ENCODE measurements around the gene RNU5D-1. TPM values are rescaled to one million over a fixed set of nuclear protein-coding genes. Genes with fewer than 3 reads are reported as not detected.
A peak's percentile ranks its signal among the peaks of the same experiment; 100 is the strongest.

The RNU5D-1 gene
- total and polyA plus RNA-seq, 12 donors: not detected

DNA sequence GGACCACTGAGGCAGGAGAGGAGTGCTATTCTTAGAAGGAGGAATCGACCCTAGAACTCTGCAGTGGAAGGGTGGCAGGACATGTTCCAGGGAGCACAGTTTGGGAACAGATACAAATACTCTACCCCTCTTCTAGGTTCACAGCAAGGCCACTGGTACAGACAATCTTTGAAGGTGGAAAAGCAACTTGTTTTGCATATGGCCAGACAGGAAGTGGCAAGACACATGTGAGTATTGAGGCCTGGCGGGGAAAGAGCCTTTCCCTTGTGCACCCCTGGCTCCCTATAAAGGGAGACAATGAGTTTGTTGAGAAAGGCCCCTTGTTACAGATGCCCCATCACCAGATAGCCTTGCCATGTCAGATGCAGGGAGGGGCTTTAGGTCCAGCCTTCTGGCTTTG, 26.4 kb upstream of the RNU5D-1 start:
- intact Hi-C loops (cut with DNase I): no loop called here
- TF ChIP-seq, protein P1, sequence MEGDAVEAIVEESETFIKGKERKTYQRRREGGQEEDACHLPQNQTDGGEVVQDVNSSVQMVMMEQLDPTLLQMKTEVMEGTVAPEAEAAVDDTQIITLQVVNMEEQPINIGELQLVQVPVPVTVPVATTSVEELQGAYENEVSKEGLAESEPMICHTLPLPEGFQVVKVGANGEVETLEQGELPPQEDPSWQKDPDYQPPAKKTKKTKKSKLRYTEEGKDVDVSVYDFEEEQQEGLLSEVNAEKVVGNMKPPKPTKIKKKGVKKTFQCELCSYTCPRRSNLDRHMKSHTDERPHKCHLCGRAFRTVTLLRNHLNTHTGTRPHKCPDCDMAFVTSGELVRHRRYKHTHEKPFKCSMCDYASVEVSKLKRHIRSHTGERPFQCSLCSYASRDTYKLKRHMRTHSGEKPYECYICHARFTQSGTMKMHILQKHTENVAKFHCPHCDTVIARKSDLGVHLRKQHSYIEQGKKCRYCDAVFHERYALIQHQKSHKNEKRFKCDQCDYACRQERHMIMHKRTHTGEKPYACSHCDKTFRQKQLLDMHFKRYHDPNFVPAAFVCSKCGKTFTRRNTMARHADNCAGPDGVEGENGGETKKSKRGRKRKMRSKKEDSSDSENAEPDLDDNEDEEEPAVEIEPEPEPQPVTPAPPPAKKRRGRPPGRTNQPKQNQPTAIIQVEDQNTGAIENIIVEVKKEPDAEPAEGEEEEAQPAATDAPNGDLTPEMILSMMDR (IDR thresholded peaks at IDR 0.05): no peak
- Histone ChIP-seq H3K4me3 (no peak overlapping the region), H3K36me3 (peaks cover 0 to 100% (median 0%) of the 10 kb centered on the region in 9 donors), H3K27ac (no peak overlapping the region), H3K4me1 (peaks cover 0 to 4% (median 0%) of the 10 kb centered on the region in 9 donors), H3K27me3 (no peaks in the 10 kb centered on the region), H3K9me3 (no peaks in the 10 kb centered on the region)
- ATAC-seq (no peak), DNase-seq (no peak)
- WGBS, 2 donors: 94 to 98% methylated on average over 2 of the region's 2 CpGs

DNA sequence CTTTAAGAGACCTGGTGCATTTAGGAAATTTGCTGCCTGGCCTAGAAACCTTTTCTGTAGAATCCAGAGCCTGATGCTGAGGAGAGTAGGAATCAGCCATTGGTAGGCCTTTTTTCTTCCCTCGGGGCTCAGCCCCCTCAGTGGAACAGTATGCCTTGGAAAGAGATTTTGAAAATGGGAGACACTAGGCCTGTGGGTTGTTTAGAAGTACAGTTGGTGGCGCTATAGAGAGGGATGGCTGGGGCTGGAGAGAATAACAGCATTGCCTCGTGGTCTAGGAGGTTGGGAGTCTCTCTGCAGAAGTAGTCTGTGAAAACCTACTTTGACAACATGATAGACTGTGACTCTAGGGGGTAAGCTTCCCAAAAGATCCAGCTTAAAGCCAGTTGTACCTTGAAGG, 16.9 kb upstream of the RNU5D-1 start:
- H3K4me3 ChIP-seq: no peak overlapping the region
- 89 to 96% methylated on average over 3 of the region's 3 CpGs for WGBS, 2 donors

DNA sequence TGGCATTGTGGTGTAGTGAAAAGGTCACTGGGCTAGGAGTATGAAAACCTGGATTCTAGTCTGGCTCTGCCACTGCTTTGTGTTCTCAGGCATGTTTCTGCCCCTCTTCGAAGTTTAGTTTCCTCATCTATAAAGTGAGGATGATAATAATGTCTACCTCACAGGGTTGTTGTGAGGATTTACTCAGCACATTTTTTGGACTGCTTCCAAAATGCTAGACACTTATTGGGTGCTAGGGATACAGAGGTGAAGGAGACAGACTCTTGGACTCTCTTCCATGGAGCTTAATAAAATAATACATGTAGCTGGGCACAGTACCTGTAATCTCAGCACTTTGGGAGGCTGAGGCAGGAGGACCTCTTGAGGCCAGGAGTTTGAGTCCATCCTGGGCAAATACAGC, 12.2 kb upstream of the RNU5D-1 start:
- Histone ChIP-seq H3K27ac (no peak overlapping the region), H3K9me3 (no peaks in the 10 kb centered on the region), H3K36me3 (peaks cover 0 to 42% (median 0%) of the 10 kb centered on the region in 9 donors), H3K27me3 (no peaks in the 10 kb centered on the region), H3K4me1 (peaks cover 0 to 11% (median 8%) of the 10 kb centered on the region in 9 donors), H3K4me3 (no peak overlapping the region)
- TF ChIP-seq, protein P1 (IDR thresholded peaks at IDR 0.05): no peak
- WGBS, 2 donors: 90 to 96% methylated on average over 1 of the region's 1 CpG
- ATAC-seq (no peak), DNase-seq (no peak)
- intact Hi-C loops (cut with DNase I): no loop called here

More for the DNA sequence above, 16.9 kb upstream of the RNU5D-1 start:
- no peak for ATAC-seq
- H3K27me3 ChIP-seq: no peaks in the 10 kb centered on the region
- DNase-seq: no peak
- TF ChIP-seq, protein P1 (IDR thresholded peaks at IDR 0.05): no peak
- intact Hi-C loops (cut with DNase I): no loop called here
- no peaks in the 10 kb centered on the region for H3K9me3 ChIP-seq
- peaks cover 0 to 69% (median 0%) of the 10 kb centered on the region in 9 donors for H3K36me3 ChIP-seq
- no peaks in the 10 kb centered on the region for H3K4me1 ChIP-seq
- H3K27ac ChIP-seq: no peak overlapping the region

DNA sequence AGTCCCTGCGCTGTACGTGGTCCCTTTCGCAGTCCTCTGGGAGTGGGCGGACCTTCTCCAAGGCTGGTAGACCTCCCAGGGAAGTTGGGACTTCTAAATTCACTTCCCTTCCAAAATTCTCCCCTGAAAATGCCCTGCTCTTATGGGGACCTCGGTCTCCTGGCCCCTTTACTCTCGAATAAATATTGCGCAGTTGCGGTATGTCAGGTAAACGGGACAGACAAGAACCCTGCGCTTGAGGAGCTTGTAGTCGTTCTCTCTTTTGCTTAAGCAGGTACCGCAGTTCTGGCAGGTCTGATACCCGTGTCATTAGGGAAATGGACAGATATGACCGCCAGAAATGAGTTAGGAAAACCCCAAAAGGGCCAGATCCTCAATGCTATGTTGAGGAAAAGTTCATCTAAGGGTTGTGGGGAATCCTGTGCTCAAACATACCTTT, 9.2 kb upstream of the RNU5D-1 start:
- 2 to 5% methylated on average over 14 of the region's 14 CpGs for WGBS, 2 donors
- DNase-seq (no peak), ATAC-seq (peak in 2 of 8 donors; percentile 8 to 9)
- no peaks in the 10 kb centered on the region for H3K27me3 ChIP-seq
- peaks cover 0 to 18% (median 0%) of the 10 kb centered on the region in 9 donors for H3K36me3 ChIP-seq
- H3K27ac ChIP-seq: peak overlapping the region in 3 of 10 donors; percentile 67 to 91 (median 72)
- peak overlapping the region in 9 of 10 donors; percentile 36 to 64 (median 53) for H3K4me3 ChIP-seq
- H3K4me1 ChIP-seq: peaks cover 0 to 11% (median 8%) of the 10 kb centered on the region in 9 donors
- TF ChIP-seq, protein P1 (IDR thresholded peaks at IDR 0.05): no peak
- intact Hi-C loops (cut with DNase I): no loop called here
- H3K9me3 ChIP-seq: no peaks in the 10 kb centered on the region
